CD4-positive, CD25-positive, alpha-beta regulatory T cell (primary cell): Measurements from ENCODE around the gene TAAR6. TPM values are rescaled to one million over a fixed set of nuclear protein-coding genes. Genes with fewer than 3 reads are reported as not detected.
"Not testable (repeated sequence)": the region's sequence is repeated elsewhere in the genome, so short reads cannot be mapped to it uniquely, and the experiment has no call there.

Experiments used
- ATAC-seq, 2 donors: fragments of 150-1000 bp; cut with Tn5 transposase; one replicate each; pipeline ENCODE4 v1.10.0; 2021; ENCODE audit warnings: low read depth in 2 of 2, moderate number of reproducible peaks in 2 of 2, moderate library complexity in 1 of 2
- DNase-seq, 3 donors: peaks; one replicate each; pipeline versions ENCODE4 v3.0.0 to v3.0.0-alpha.2; 2012 to 2022; ENCODE audit warnings: mixed read lengths in 1 of 3
- H3K27ac ChIP-seq: one replicate; pipeline ENCODE4 v1.7.0; 2013; ENCODE audit warnings: mild to moderate bottlenecking, low read length; ENCODE audit not compliant: insufficient read depth, poor library complexity, severe bottlenecking
- H3K27me3 ChIP-seq: one replicate; pipeline ENCODE4 v1.7.0; 2013; ENCODE audit warnings: low read length; ENCODE audit not compliant: control insufficient read depth, insufficient read depth
- H3K36me3 ChIP-seq: one replicate; pipeline ENCODE4 v1.7.0; 2013; ENCODE audit warnings: mild to moderate bottlenecking, low read length, moderate library complexity; ENCODE audit not compliant: control insufficient read depth, insufficient read depth
- H3K4me1 ChIP-seq: 2 replicates; pipeline ENCODE4 v1.7.0; 2013; ENCODE audit warnings: mild to moderate bottlenecking, low read length; ENCODE audit not compliant: insufficient read depth, control insufficient read depth, poor library complexity, severe bottlenecking
- H3K4me3 ChIP-seq: one replicate; pipeline ENCODE4 v1.7.0; 2013; ENCODE audit warnings: low read depth, mild to moderate bottlenecking, low read length, moderate library complexity
- H3K9me3 ChIP-seq, 2 experiments: 1 replicate in 1 of 2; 2 replicates in 1 of 2; pipeline ENCODE4 v1.7.0; 2013; ENCODE audit warnings: low read length in 2 of 2, mild to moderate bottlenecking in 1 of 2, moderate library complexity in 1 of 2; ENCODE audit not compliant: control insufficient read depth in 2 of 2
- H3K27ac Mint-ChIP-seq, 3 donors: one replicate each; pipeline ENCODE4 v1.8.0; 2020 to 2022; ENCODE audit warnings: mild to moderate bottlenecking in 3 of 3, mixed read lengths in 3 of 3, moderate library complexity in 2 of 3
- H3K27me3 Mint-ChIP-seq: one replicate; pipeline ENCODE4 v1.8.0; 2022; ENCODE audit warnings: mild to moderate bottlenecking, mixed read lengths
- H3K36me3 Mint-ChIP-seq: one replicate; pipeline ENCODE4 v1.8.0; 2020; ENCODE audit warnings: mixed read lengths
- H3K4me1 Mint-ChIP-seq, 4 donors: one replicate each; pipeline ENCODE4 v1.8.0; 2020 to 2022; ENCODE audit warnings: mixed read lengths in 4 of 4, mild to moderate bottlenecking in 1 of 4
- H3K4me3 Mint-ChIP-seq, 4 donors: one replicate each; pipeline ENCODE4 v1.8.0; 2020 to 2022; ENCODE audit warnings: mild to moderate bottlenecking in 4 of 4, mixed read lengths in 4 of 4, moderate library complexity in 3 of 4
- H3K9me3 Mint-ChIP-seq, 7 donors: one replicate each; pipeline ENCODE4 v1.8.0; 2020 to 2022; ENCODE audit warnings: mixed read lengths in 7 of 7, mild to moderate bottlenecking in 3 of 7, moderate library complexity in 2 of 7
- polyA plus RNA-seq, 4 donors: library from polyadenylated mRNA; unstranded; fragments of 300-500 nt; fragmentation: Illumina TruSeq; gene quantifications; one replicate each; pipeline ENCODE4 v1.2.3, GENCODE V29; 2021
- total RNA-seq: library from RNA; stranded (reverse); gene quantifications from one replicate; pipeline ENCODE4 v1.2.3, GENCODE V29; 2022

Gene TAAR6
- total and polyA plus RNA-seq, 5 donors from 2014 or later = not detected

- Histone ChIP-seq H3K27ac (no peak overlapping the region), H3K4me1 (no peaks in the 10 kb centered on the region), H3K27me3 (peaks cover 7% of the 10 kb centered on the region), H3K36me3 (no peaks in the 10 kb centered on the region), H3K4me3 (no peak overlapping the region), H3K9me3 (no peaks in the 10 kb centered on the region)
- Mint-ChIP-seq H3K27me3 (no peaks in the 10 kb centered on the region), H3K9me3 (peaks cover 0 to 2% (median 0%) of the 10 kb centered on the region in 7 donors), H3K4me3 (no peak overlapping the region), H3K36me3 (no peaks in the 10 kb centered on the region), H3K27ac (no peak overlapping the region), H3K4me1 (no peaks in the 10 kb centered on the region)
- no peak for DNase-seq
- no peak for ATAC-seq
Observed at GRCh38 chr6:132592855-132593254, 22.7 kb downstream of the TAAR6 start.

GRCh38 chr6:132596201-132596600 is 26.1 kb downstream of the TAAR6 start:
- H3K27ac ChIP-seq = no peak overlapping the region
- H3K27me3 Mint-ChIP-seq = peaks cover 5% of the 10 kb centered on the region
- ATAC-seq (no peak), DNase-seq (no peak)
- H3K9me3 Mint-ChIP-seq = no peaks in the 10 kb centered on the region
- H3K36me3 Mint-ChIP-seq = no peaks in the 10 kb centered on the region
- no peak overlapping the region for H3K4me3 Mint-ChIP-seq
- H3K27me3 ChIP-seq = peaks cover 8% of the 10 kb centered on the region
- H3K4me3 ChIP-seq = no peak overlapping the region
- H3K27ac Mint-ChIP-seq = no peak overlapping the region
- H3K4me1 ChIP-seq = no peaks in the 10 kb centered on the region
- H3K9me3 ChIP-seq = no peaks in the 10 kb centered on the region
- no peaks in the 10 kb centered on the region for H3K36me3 ChIP-seq
- H3K4me1 Mint-ChIP-seq = no peaks in the 10 kb centered on the region

GRCh38 chr6:132598473-132598872 is 28.4 kb downstream of the TAAR6 start:
- Mint-ChIP-seq H3K4me1 (no peaks in the 10 kb centered on the region), H3K4me3 (no peak overlapping the region), H3K9me3 (no peaks in the 10 kb centered on the region), H3K36me3 (no peaks in the 10 kb centered on the region), H3K27me3 (peaks cover 10% of the 10 kb centered on the region), H3K27ac (no peak overlapping the region)
- ATAC-seq = no peak
- Histone ChIP-seq H3K4me1 (no peaks in the 10 kb centered on the region), H3K27ac (no peak overlapping the region), H3K9me3 (no peaks in the 10 kb centered on the region), H3K36me3 (no peaks in the 10 kb centered on the region), H3K4me3 (no peak overlapping the region), H3K27me3 (peaks cover 6% of the 10 kb centered on the region)
- peak in 1 of 3 donors; percentile 5 for DNase-seq

DNA sequence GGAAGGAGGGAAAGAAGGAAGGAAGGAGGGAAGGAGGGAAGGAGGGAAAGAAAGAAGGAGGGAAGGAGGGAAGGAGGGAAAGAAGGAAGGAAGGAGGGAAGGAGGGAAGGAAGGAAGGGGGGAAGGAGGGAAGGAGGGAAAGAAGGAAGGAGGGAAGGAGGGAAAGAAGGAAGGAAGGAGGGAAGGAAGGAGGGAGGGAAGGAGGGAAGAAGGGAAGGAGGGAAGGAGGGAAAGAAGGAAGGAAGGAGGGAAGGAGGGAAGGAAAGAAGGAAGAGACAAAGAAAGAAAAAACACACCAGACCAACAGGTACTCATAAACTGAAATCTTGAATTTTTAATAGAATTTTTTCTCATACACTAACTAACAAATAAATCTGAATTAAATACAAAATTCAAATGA is 30.8 kb downstream of the TAAR6 start:
- not testable (repeated sequence) for H3K4me3 Mint-ChIP-seq, H3K27ac ChIP-seq, H3K27ac Mint-ChIP-seq, DNase-seq, H3K9me3 Mint-ChIP-seq, H3K36me3 ChIP-seq, H3K4me1 Mint-ChIP-seq, H3K4me3 ChIP-seq, H3K27me3 Mint-ChIP-seq, H3K27me3 ChIP-seq, ATAC-seq, H3K4me1 ChIP-seq, H3K9me3 ChIP-seq, H3K36me3 Mint-ChIP-seq

DNA sequence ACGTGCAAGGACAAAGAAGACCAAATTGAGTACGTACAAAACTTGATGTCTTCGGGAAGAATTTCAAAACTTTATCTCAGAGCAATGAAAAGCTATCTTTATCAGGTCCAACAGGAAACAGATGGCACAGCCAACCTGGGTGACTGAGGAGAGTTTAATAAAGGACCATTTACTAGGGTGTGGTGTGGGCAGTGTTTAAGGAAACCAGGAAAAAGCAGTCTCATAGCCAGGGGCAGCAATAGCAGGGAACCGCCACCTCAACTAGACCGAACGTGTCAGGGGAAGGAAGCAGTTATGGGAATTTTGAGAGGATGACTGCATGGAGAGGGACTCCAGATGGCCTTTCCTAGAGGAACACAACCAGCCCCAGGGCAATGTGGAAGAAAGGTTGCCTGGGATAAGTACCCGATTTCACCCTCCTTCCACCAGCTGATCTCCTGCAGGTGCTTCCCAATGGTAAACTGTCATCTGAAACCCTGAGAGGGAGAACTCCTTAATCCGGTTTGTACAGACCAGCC is 34.6 kb downstream of the TAAR6 start:
- Mint-ChIP-seq H3K36me3 (no peaks in the 10 kb centered on the region), H3K27me3 (peaks cover 10% of the 10 kb centered on the region), H3K4me1 (no peaks in the 10 kb centered on the region), H3K27ac (no peak overlapping the region), H3K9me3 (no peaks in the 10 kb centered on the region), H3K4me3 (no peak overlapping the region)
- no peak overlapping the region for H3K4me3 ChIP-seq
- no peak overlapping the region for H3K27ac ChIP-seq
- DNase-seq = no peak
- ATAC-seq = no peak
- H3K4me1 ChIP-seq = no peaks in the 10 kb centered on the region
- H3K36me3 ChIP-seq = no peaks in the 10 kb centered on the region
- no peaks in the 10 kb centered on the region for H3K27me3 ChIP-seq
- no peaks in the 10 kb centered on the region for H3K9me3 ChIP-seq

GRCh38 chr6:132607544-132608233 is 37.6 kb downstream of the TAAR6 start:
- Histone ChIP-seq H3K9me3 (no peaks in the 10 kb centered on the region), H3K27me3 (peaks cover under 1% of the 10 kb centered on the region), H3K4me3 (no peak overlapping the region), H3K36me3 (no peaks in the 10 kb centered on the region), H3K27ac (no peak overlapping the region), H3K4me1 (no peaks in the 10 kb centered on the region)
- Mint-ChIP-seq H3K9me3 (no peaks in the 10 kb centered on the region), H3K4me3 (no peak overlapping the region), H3K36me3 (no peaks in the 10 kb centered on the region), H3K27ac (no peak overlapping the region), H3K4me1 (no peaks in the 10 kb centered on the region), H3K27me3 (peaks cover 10% of the 10 kb centered on the region)
- DNase-seq = no peak
- ATAC-seq = no peak

GRCh38 chr6:132611616-132612015 is 41.5 kb downstream of the TAAR6 start:
- no peak overlapping the region for H3K4me3 Mint-ChIP-seq
- DNase-seq (no peak), ATAC-seq (no peak)
- no peaks in the 10 kb centered on the region for H3K9me3 Mint-ChIP-seq
- no peaks in the 10 kb centered on the region for H3K4me1 Mint-ChIP-seq
- H3K27me3 Mint-ChIP-seq = peaks cover 7% of the 10 kb centered on the region
- Histone ChIP-seq H3K27me3 (peaks cover 2% of the 10 kb centered on the region), H3K9me3 (no peaks in the 10 kb centered on the region), H3K36me3 (no peaks in the 10 kb centered on the region), H3K4me1 (no peaks in the 10 kb centered on the region), H3K4me3 (no peak overlapping the region), H3K27ac (no peak overlapping the region)
- H3K27ac Mint-ChIP-seq = no peak overlapping the region
- H3K36me3 Mint-ChIP-seq = no peaks in the 10 kb centered on the region

DNA sequence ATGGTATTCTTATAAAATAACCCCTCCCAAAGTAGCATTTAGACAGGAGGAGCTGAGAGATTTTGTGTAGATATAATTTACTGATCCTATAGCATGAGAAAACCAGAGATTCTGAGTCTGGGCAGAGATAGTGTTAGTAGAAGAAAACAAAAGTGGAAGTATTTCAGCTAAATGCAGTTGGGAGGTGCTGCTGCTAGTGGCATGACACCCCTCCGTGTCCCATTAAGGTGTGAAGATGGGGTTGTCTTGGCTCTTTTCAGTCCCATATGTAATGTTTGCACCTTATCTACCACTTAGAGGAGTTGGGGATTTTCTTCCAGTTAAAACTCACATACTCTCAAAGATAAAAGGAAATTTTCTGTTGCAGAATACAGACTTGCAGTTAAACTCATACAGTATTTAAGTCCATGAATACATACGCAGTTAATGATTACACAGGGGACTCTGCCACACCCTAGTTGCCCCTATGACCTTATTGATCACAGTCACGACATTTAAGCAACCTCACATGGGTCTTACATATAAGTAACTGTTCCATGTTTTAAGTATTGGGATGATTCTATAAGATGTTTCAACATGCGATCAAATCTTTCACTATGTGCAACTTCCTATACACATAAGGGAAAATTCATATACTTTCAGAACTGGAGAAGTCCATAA is 42.5 kb downstream of the TAAR6 start:
- no peak overlapping the region for H3K27ac Mint-ChIP-seq
- DNase-seq (no peak), ATAC-seq (no peak)

More for the DNA sequence above, 42.5 kb downstream of the TAAR6 start:
- Histone ChIP-seq H3K27ac (no peak overlapping the region), H3K27me3 (peaks cover 2% of the 10 kb centered on the region), H3K9me3 (no peaks in the 10 kb centered on the region), H3K36me3 (no peaks in the 10 kb centered on the region), H3K4me1 (no peaks in the 10 kb centered on the region), H3K4me3 (no peak overlapping the region)
- Mint-ChIP-seq H3K4me1 (no peaks in the 10 kb centered on the region), H3K36me3 (no peaks in the 10 kb centered on the region), H3K27me3 (peaks cover 16% of the 10 kb centered on the region), H3K9me3 (no peaks in the 10 kb centered on the region), H3K4me3 (no peak overlapping the region)
